HG03045 (cell line): ENCODE measurements around the gene NAPB.
A peak's percentile ranks its signal among the peaks of the same experiment; 100 is the strongest.
"Not testable (repeated sequence)": the region's sequence is repeated elsewhere in the genome, so short reads cannot be mapped to it uniquely, and the experiment has no call there.

Experiments
- ATAC-seq: cut with Tn5 transposase; IDR thresholded peaks from one replicate; pipeline ENCODE4 v1.9.1; 2021; ENCODE audit warnings: mild to moderate bottlenecking, moderate library complexity; ENCODE audit not compliant: unreplicated experiment

The NAPB gene

GRCh38 chr20:23349338-23350195 lies 71.7 kb downstream of the NAPB start:
- peak; percentile 36 for ATAC-seq

GRCh38 chr20:23348510-23348909 lies 72.8 kb downstream of the NAPB start:
- ATAC-seq = not testable (repeated sequence)

- ATAC-seq = no peak
Observed at GRCh38 chr20:23347791-23348190, 73.5 kb downstream of the NAPB start.

- no peak for ATAC-seq
Observed at GRCh38 chr20:23346002-23346401, 75.3 kb downstream of the NAPB start.

GRCh38 chr20:23344336-23344735 lies 77.0 kb downstream of the NAPB start:
- no peak for ATAC-seq

- no peak for ATAC-seq
Observed at GRCh38 chr20:23343590-23343989, 77.7 kb downstream of the NAPB start.

- peak; percentile 64 for ATAC-seq
Observed at GRCh38 chr20:23341073-23341472, 80.2 kb downstream of the NAPB start.

GRCh38 chr20:23340524-23340923 lies 80.8 kb downstream of the NAPB start:
- ATAC-seq = no peak

- no peak for ATAC-seq
Observed at GRCh38 chr20:23339986-23340385, 81.3 kb downstream of the NAPB start.

GRCh38 chr20:23337312-23337711 lies 84.0 kb downstream of the NAPB start:
- no peak for ATAC-seq

- no peak for ATAC-seq
Observed at GRCh38 chr20:23336476-23336875, 84.8 kb downstream of the NAPB start.

GRCh38 chr20:23335521-23335920 lies 85.8 kb downstream of the NAPB start:
- ATAC-seq = no peak

GRCh38 chr20:23334111-23334510 lies 87.2 kb downstream of the NAPB start:
- no peak for ATAC-seq

- no peak for ATAC-seq
Observed at GRCh38 chr20:23332467-23332866, 88.8 kb downstream of the NAPB start.

GRCh38 chr20:23331450-23332350 lies 89.6 kb downstream of the NAPB start:
- ATAC-seq = no peak

GRCh38 chr20:23327617-23328333 lies 93.5 kb downstream of the NAPB start:
- ATAC-seq = no peak

GRCh38 chr20:23326774-23327173 lies 94.5 kb downstream of the NAPB start:
- ATAC-seq = no peak

- ATAC-seq = no peak
Observed at GRCh38 chr20:23325107-23325506, 96.2 kb downstream of the NAPB start.
